Lower leg skin (tissue), 3 donors: ENCODE results near the gene ARHGAP29.
"Not testable (repeated sequence)": the region's sequence is repeated elsewhere in the genome, so short reads cannot be mapped to it uniquely, and the experiment has no call there.

Experiments
- POLR2A ChIP-seq, 2 donors: fragments of 450-650 bp; IDR thresholded peaks; one replicate each; pipeline ENCODE4 v1.6.1; 2016 to 2017; ENCODE audit warnings: antibody characterized with exemption in 2 of 2, mild to moderate bottlenecking in 1 of 2, moderate library complexity in 1 of 2
- TF ChIP-seq, protein P1 (sequence below), 3 donors: fragments of 450-650 bp; IDR thresholded peaks; one replicate each; pipeline ENCODE4 v1.5.1; 2016; ENCODE audit warnings: antibody characterized with exemption in 3 of 3, mild to moderate bottlenecking in 3 of 3, moderate library complexity in 2 of 3

- TF ChIP-seq, protein P1, sequence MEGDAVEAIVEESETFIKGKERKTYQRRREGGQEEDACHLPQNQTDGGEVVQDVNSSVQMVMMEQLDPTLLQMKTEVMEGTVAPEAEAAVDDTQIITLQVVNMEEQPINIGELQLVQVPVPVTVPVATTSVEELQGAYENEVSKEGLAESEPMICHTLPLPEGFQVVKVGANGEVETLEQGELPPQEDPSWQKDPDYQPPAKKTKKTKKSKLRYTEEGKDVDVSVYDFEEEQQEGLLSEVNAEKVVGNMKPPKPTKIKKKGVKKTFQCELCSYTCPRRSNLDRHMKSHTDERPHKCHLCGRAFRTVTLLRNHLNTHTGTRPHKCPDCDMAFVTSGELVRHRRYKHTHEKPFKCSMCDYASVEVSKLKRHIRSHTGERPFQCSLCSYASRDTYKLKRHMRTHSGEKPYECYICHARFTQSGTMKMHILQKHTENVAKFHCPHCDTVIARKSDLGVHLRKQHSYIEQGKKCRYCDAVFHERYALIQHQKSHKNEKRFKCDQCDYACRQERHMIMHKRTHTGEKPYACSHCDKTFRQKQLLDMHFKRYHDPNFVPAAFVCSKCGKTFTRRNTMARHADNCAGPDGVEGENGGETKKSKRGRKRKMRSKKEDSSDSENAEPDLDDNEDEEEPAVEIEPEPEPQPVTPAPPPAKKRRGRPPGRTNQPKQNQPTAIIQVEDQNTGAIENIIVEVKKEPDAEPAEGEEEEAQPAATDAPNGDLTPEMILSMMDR (IDR thresholded peaks at IDR 0.05): not testable (repeated sequence)
- TF ChIP-seq POLR2A (IDR thresholded peaks at IDR 0.05): not testable (repeated sequence)
These were observed 73.3 kb downstream of the ARHGAP29 start for GRCh38 chr1:94164121-94164520.
